Right lobe of liver (tissue), 4 donors: ENCODE measurements around the gene THBS4.

Experiments
- POLR2A ChIP-seq: fragments of 450-650 bp; IDR thresholded peaks from one replicate; pipeline ENCODE4 v1.6.1; 2017; ENCODE audit warnings: antibody characterized with exemption, mild to moderate bottlenecking
- TF ChIP-seq, protein P1 (sequence below), 4 donors: fragments of 200-600 bp in 3 of 4; fragments of 450-650 bp in 1 of 4; IDR thresholded peaks; one replicate each; pipeline versions ENCODE4 v1.5.1 to v1.8.0; 2016 to 2022; ENCODE audit warnings: antibody characterized with exemption in 4 of 4, mild to moderate bottlenecking in 2 of 4
- donor health status: DM: no; HTN: no; CAD: no.
- donor health status: DM: no; HTN: no; CAD: no.
- donor health status: DM: no; HTN: yes; CAD: no.

GRCh38 chr5:80010754-80011392 lies 24.3 kb upstream of the THBS4 start:
- TF ChIP-seq, protein P1, sequence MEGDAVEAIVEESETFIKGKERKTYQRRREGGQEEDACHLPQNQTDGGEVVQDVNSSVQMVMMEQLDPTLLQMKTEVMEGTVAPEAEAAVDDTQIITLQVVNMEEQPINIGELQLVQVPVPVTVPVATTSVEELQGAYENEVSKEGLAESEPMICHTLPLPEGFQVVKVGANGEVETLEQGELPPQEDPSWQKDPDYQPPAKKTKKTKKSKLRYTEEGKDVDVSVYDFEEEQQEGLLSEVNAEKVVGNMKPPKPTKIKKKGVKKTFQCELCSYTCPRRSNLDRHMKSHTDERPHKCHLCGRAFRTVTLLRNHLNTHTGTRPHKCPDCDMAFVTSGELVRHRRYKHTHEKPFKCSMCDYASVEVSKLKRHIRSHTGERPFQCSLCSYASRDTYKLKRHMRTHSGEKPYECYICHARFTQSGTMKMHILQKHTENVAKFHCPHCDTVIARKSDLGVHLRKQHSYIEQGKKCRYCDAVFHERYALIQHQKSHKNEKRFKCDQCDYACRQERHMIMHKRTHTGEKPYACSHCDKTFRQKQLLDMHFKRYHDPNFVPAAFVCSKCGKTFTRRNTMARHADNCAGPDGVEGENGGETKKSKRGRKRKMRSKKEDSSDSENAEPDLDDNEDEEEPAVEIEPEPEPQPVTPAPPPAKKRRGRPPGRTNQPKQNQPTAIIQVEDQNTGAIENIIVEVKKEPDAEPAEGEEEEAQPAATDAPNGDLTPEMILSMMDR (IDR thresholded peaks at IDR 0.05): no peak
- TF ChIP-seq POLR2A: no peak
